GM19239 (cell line): ENCODE data around the gene EEIG1.
A peak's percentile ranks its signal among the peaks of the same experiment; 100 is the strongest.

Source experiments
- DNase-seq: peaks from one replicate; pipeline ENCODE4 v3.0.0; 2011; ENCODE audit warnings: low spot score; ENCODE audit not compliant: insufficient read length
- FAIRE-seq: peaks from 2 replicates; lab custom pipeline; 2011; peaks lifted over from hg19 to GRCh38; lab: Jason Lieb, UNC

EEIG1 gene

GRCh38 chr9:127976498-127976897, 4.3 kb downstream of the EEIG1 start:
- no peak for FAIRE-seq

DNA sequence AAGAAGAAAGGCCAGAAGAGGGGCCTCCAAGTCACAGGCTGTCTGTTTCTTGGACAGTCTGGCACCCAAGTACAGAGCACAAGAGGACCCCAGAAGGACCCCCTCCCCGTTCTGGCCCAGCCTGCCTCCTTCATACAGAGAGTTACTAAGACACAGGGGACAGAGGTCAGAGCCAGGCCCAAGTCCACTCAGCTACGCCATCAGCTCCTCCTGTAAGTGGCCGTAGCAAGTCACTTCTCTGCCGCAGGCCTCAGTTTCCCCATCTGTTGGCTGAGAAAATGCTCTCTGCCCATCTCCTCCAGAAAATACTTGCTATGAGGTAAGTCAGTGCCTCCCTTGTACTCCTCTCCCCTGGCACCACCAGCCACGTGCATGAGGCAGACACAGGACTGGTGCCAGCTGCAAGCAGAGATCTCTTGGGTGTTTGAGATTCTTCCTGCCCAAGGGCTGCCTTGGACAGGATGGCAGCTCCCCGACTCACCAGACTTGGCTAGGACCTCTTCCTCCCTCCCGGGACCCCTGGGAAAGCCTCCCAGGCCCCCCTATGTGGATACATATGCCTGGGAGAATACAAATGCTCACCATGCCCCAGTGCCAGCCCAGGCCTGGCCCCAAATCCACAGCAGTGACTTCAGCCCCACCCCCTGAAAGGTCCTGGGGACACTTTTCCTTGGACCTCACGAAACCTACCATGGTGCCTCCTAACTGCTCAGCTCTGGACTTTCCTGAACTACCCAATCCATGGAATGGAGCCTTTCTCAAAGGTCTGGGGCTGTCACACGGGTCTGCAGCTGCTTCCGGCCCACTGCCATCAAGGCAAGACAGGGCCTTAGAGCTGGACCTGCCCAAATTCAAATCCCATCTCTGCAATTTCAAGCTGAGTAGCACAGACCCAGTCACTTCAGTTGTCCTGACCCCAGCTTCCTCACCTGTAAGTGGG, 5.1 kb downstream of the EEIG1 start:
- FAIRE-seq, result no peak
- DNase-seq, result no peak

More at GRCh38 chr9:127976498-127976897, 4.3 kb downstream of the EEIG1 start:
- no peak for DNase-seq

DNA sequence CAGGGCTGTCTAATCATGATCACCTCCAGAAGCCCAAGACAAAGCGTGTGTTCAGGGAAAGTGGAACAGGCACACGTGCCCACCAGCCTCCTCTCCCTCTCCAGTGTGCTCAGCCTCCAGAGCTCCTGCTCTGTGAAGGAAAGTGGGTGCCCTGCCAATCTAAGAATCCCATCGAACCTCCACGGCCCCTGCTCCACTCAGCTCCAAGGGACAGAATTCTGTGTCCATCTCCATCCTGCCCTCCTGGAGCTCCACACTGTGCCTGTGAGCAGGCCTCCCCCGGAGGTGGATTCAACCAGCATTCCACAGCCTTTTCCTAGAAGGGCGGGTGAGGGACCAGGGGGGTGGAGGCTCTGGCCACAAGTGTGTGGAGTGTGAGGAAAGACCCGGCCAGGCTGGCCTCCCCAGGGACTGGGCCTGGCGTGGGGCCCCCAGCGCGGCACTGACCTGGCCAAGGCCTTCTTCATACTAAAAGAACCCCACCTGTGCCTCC, 6.0 kb downstream of the EEIG1 start:
- FAIRE-seq (no peak), DNase-seq (no peak)

- FAIRE-seq (no peak), DNase-seq (no peak)
Observed at GRCh38 chr9:127974001-127974768, 6.6 kb downstream of the EEIG1 start.

DNA sequence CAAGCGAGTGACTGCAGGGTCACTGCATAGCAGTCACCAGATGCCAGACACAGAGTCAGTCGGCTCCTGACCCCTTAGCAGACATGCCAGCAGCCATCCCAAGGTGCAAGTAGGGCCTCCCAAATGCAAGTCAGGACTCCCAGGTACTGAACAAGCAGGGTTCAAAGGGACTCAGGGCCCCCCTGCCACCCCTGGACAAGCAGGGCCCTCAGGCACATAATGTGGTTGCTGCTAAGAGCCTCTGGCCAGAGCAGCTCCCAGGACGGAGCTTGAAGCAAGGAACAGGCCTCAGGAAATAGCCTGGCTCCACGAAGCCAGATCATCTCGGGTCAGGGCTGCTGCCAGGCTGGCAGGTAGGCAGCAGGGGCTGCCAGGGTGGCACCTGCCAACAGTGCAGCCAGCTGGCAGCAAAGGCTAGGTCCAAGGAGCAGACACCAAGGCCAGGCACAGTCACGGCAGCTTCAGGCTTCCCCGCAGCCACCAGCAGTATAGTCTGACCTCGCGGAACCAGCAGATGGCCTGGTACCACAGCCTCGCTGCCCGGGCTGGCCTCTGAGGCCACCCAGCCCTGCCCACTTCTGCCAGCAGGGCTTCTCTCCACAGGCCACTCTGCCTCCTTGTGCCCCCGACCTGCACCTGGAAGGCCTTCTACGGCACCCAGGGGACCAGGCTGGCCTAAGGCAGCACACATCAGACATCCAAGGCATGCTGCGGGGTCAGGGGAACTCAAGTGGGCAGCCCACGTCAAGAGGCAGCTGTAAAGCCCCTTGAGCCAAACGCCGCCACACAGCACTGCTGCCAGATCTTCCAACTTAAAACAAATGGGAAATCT, 7.4 kb downstream of the EEIG1 start:
- FAIRE-seq, result no peak
- no peak for DNase-seq

DNA sequence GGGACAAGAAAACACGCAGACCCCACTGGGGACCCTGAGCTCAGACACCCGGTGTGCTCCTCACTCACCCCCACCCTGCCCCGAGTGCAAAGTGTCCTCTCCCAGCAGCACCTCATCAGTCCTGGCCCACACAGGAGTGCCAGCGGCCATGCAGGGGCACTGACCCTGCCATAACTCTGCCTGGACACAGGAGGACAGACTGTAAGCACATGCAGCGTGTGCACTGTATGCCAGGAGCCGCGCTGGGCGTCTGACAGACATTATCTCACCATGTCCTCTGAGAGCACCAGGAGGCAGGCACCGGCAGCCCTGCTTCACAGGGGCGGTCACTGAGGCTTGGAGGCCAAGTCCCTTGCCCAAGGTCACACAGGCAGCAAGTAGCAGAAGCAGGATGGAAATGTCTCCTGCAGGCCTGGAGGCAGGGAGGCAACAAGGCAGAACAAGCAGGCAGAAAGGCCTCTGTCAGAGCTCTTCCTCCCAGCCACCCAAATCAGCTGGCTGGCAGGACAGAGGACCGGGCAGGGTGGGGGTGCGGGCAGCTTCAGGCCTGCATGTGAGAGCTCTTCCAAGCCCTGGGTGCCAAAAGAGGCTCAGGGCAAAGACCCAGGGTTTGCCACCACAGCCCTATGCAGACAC, 8.4 kb downstream of the EEIG1 start:
- DNase-seq (no peak), FAIRE-seq (no peak)

- FAIRE-seq, result peak; percentile 18
- DNase-seq, result no peak
Observed at GRCh38 chr9:127971357-127972235, 9.2 kb downstream of the EEIG1 start.

DNA sequence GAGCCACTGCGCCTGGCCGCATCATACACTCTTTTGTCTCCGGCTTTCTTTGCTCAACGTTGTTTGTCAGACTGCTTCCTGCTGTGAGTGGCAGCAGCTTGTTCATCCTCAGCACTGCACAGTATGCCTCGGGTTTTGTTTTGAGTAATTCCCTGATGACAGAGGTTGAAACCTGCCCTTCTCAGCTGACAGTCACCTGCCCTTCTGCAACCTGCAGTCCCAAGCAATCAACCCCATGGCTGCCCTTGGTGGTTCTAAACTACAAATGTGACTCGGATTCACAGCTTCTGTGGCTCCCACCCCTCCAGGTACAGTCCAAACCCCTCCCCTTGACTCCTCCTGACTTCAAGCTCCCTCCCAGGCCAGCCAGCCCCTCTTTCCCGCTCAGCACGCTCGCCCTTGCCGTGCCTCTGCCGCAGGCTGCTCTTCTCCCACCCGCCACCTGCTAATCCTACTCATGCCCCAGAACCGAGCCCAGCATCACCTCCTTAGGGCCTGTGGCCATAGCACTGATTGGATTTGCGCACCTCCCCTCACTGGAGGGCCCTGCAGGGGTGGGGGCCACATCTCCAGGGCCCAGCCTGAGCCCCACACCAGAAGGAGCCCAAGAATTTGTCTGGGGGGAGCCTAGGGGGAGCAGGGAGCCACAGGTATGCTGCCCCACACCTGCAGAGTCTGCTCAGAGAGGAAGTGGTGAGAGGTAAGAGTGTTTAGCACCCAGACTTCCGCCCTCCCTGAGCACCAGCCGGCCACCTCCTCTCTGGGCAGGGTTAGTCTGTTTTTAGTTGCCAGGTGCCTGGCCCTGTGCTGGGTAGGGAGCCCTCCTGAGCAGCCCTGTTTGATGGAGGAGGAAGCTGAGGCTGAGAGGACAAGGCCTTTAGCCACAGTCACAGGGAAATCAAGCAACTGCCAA, 10.1 kb downstream of the EEIG1 start:
- FAIRE-seq (peak; percentile 97), DNase-seq (peak; percentile 93)

- FAIRE-seq (no peak), DNase-seq (no peak)
Observed at GRCh38 chr9:127968700-127969383, 11.9 kb downstream of the EEIG1 start.

DNA sequence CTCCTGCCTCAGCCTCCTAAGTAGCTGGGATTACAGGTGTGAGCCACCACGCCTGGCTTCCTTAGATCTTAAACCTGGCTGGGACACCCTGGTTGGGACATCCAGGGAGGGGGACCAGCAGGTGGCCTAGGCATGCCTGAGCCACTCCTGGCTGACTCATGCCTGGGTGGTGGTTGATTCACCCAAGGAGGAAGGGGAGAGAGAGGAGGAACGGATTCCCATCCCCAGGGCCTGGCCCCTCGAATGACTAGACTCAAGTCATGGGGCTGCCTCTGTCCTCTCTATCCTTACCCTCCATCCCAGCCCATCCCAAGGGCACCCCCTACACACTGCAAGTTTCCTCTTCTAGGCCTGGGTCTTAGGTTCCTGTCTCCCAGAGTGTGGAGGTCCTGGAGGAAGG, 12.7 kb downstream of the EEIG1 start:
- no peak for FAIRE-seq
- no peak for DNase-seq

GRCh38 chr9:127967151-127967809, 13.5 kb downstream of the EEIG1 start:
- FAIRE-seq, result no peak
- DNase-seq, result no peak

GRCh38 chr9:127966416-127967150, 14.2 kb downstream of the EEIG1 start:
- DNase-seq (no peak), FAIRE-seq (no peak)

DNA sequence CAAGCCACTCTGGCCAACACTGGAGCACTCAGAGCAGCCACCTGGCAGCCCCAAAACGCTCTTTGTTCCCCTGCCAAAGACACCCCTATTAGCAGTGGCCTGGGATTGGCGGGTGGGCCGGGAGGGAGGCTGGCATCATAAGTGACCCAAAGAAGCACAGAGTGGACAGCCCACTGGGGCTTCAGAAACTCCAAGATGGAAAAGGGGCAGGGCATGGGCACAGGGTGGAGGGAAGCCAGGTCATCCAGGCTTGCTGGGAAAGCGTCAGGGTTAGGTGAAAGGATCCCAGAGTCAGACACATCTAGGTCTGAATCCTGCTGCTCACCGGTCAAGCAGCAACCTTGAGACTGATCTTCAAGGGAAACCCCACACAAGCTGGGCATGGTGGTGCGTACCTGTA, 14.8 kb downstream of the EEIG1 start:
- no peak for DNase-seq
- FAIRE-seq, result no peak

- DNase-seq (no peak), FAIRE-seq (no peak)
Observed at GRCh38 chr9:127963359-127964064, 17.3 kb downstream of the EEIG1 start.

DNA sequence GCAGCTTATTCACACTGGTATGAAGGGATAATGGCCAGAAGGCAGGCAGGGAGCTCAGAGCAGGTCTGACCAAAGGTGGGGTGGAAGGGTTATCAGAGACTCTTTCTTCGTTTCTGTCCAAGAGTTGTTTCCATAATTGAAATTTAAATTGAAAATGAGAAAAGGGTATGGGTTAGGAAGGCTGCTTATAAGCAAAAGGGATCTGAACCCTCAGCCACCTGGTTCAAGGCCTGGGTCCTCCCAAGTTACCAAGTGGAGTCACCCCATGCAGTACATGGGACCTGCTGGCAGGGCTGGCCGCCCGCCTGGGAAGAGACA, 17.8 kb downstream of the EEIG1 start:
- FAIRE-seq (no peak), DNase-seq (no peak)

DNA sequence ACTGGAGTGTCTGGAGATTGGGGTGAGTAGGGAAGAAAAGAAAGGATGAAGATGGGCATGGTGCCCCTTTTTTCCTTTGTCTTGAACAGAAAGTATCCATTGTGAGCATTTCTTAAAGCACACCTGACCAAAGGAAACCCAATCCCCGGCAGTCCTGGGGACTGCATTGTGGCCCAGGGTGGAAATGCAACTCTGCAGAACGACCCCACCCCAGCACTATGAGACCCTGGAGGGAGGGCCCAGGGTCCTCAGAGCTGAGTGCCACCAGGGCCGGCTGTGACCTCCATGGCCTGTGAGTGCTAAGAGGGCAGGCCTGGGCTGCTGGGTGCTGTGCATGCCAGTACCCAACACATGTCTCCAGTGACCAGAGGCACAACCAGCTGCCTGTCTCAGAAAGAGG, 18.5 kb downstream of the EEIG1 start:
- FAIRE-seq (no peak), DNase-seq (no peak)
